CD8-positive, alpha-beta memory T cell (primary cell): Measurements from ENCODE around the gene DUSP14. TPM values are rescaled to one million over a fixed set of nuclear protein-coding genes. Genes with fewer than 3 reads are reported as not detected.

Experiments
- CTCF ChIA-PET: fragments of 350-600 bp; sonication (Branson Sonifier 250); formaldehyde crosslinking; loops from one replicate; lab custom pipeline; 2021; ENCODE audit warnings: antibody characterized with exemption; lab: Charles Lee
- POLR2A ChIA-PET: fragments of 350-600 bp; sonication (Branson Sonifier 250); formaldehyde crosslinking; loops from one replicate; lab custom pipeline; 2021; ENCODE audit warnings: antibody characterized with exemption; lab: Charles Lee
- DNase-seq, 5 donors: peaks; one replicate each; pipeline versions ENCODE4 v3.0.0 to v3.0.0-alpha.2; 2020 to 2022; ENCODE audit warnings: mixed read lengths in 1 of 5
- H3K27ac ChIP-seq: one replicate; pipeline ENCODE4 v1.7.0; 2013; ENCODE audit warnings: low read depth, mild to moderate bottlenecking, low read length, moderate library complexity
- H3K27me3 ChIP-seq: 2 replicates; pipeline ENCODE4 v1.7.0; 2013; ENCODE audit warnings: low read length, mild to moderate bottlenecking; ENCODE audit not compliant: insufficient read depth, poor library complexity, severe bottlenecking
- H3K36me3 ChIP-seq: 2 replicates; pipeline ENCODE4 v1.7.0; 2013; ENCODE audit warnings: mild to moderate bottlenecking, low read length, moderate library complexity; ENCODE audit not compliant: insufficient read depth
- H3K4me1 ChIP-seq: 2 replicates; pipeline ENCODE4 v1.7.0; 2013; ENCODE audit warnings: mild to moderate bottlenecking, low read length, moderate library complexity; ENCODE audit not compliant: insufficient read depth
- H3K4me3 ChIP-seq: 2 replicates; pipeline ENCODE4 v1.7.0; 2013; ENCODE audit warnings: mild to moderate bottlenecking, low read length
- H3K9me3 ChIP-seq: 2 replicates; pipeline ENCODE4 v1.7.0; 2013; ENCODE audit warnings: mild to moderate bottlenecking, low read length
- H3K27ac Mint-ChIP-seq, 8 donors: one replicate each; pipeline ENCODE4 v1.8.0; 2020 to 2021; ENCODE audit warnings: mixed read lengths in 8 of 8, mild to moderate bottlenecking in 6 of 8, inconsistent platforms in 3 of 8, moderate library complexity in 3 of 8
- H3K27me3 Mint-ChIP-seq, 2 donors: one replicate each; pipeline ENCODE4 v1.8.0; 2020 to 2021; ENCODE audit warnings: mixed read lengths in 2 of 2, mild to moderate bottlenecking in 1 of 2, moderate library complexity in 1 of 2
- H3K36me3 Mint-ChIP-seq, 3 donors: one replicate each; pipeline ENCODE4 v1.8.0; 2020 to 2021; ENCODE audit warnings: mixed read lengths in 3 of 3, inconsistent platforms in 1 of 3, mild to moderate bottlenecking in 1 of 3
- H3K4me1 Mint-ChIP-seq, 3 donors: one replicate each; pipeline ENCODE4 v1.8.0; 2020 to 2021; ENCODE audit warnings: mixed read lengths in 3 of 3, inconsistent platforms in 1 of 3, mild to moderate bottlenecking in 1 of 3
- H3K4me3 Mint-ChIP-seq, 7 donors: one replicate each; pipeline ENCODE4 v1.8.0; 2020 to 2021; ENCODE audit warnings: mixed read lengths in 7 of 7, mild to moderate bottlenecking in 6 of 7, moderate library complexity in 4 of 7, inconsistent platforms in 2 of 7
- H3K9me3 Mint-ChIP-seq, 5 donors: one replicate each; pipeline ENCODE4 v1.8.0; 2020 to 2022; ENCODE audit warnings: mixed read lengths in 5 of 5, mild to moderate bottlenecking in 3 of 5, moderate library complexity in 2 of 5, inconsistent platforms in 1 of 5
- polyA plus RNA-seq: library from polyadenylated mRNA; unstranded; fragments of 300-500 nt; fragmentation: Illumina TruSeq; gene quantifications from one replicate; pipeline ENCODE4 v1.2.3, GENCODE V29; 2021
- total RNA-seq, 2 experiments: library from RNA; stranded (reverse); gene quantifications; one replicate each; pipeline ENCODE4 v1.2.3, GENCODE V29; 2021

DUSP14 gene
- total and polyA plus RNA-seq, 3 experiments from 2014 or later: 18.7 to 19.0 (median 18.9) TPM

DNA sequence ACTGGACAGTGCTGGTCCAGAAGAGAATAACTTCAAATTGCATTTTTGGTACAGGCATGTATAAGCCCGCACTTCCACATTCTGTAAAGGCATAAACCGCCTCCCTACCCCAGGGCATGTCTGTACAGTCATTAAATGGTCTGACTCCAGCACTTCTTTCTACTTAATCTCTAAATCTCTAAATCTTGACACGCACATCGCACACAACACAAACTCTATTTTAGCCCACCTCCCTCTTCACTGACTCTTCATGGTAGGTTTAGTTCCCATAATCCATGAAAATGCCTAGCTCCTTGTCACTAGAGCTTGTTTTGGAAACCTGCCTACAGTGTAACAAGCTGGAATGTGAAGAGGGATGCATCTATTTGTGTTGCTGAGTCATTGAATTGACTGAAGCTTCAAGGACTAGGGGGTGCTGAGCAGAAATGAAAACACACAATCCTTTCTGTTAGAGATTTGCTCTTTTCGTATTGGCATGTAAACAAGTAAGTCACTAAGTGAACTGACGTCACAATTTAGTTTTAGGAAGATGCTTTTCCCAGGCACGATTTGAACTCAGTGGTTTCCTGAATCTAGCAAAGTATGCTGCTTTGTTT, 1.6 kb upstream of the DUSP14 start:
- no peaks in the 10 kb centered on the region for H3K36me3 ChIP-seq
- H3K27me3 Mint-ChIP-seq: no peaks in the 10 kb centered on the region
- no peaks in the 10 kb centered on the region for H3K27me3 ChIP-seq
- no peaks in the 10 kb centered on the region for H3K9me3 Mint-ChIP-seq
- H3K4me1 Mint-ChIP-seq: peaks cover 22 to 39% (median 30%) of the 10 kb centered on the region in 3 donors
- peak overlapping the region; percentile 71 for H3K27ac ChIP-seq
- peak overlapping the region; percentile 83 for H3K4me3 ChIP-seq
- peak overlapping the region in 7 of 8 donors; percentile 84 to 95 (median 92) for H3K27ac Mint-ChIP-seq
- peaks cover 0 to 9% (median 0%) of the 10 kb centered on the region in 3 donors for H3K36me3 Mint-ChIP-seq
- peak overlapping the region; percentile 91 to 98 (median 93) for H3K4me3 Mint-ChIP-seq
- no peaks in the 10 kb centered on the region for H3K9me3 ChIP-seq
- peak in 1 of 5 donors; percentile 15 for DNase-seq
- POLR2A ChIA-PET: interaction anchor here (1.5 kb wide), 1 partner anchor 121 kb away, joined by 5 read pairs; the partner anchor contains the start of gene SYNRG
- CTCF ChIA-PET: interaction anchor here (0.7 kb wide), 1 partner anchor 20 kb away, joined by 3 read pairs; no protein-coding TSS in a partner anchor
- peaks cover 17% of the 10 kb centered on the region for H3K4me1 ChIP-seq

DNA sequence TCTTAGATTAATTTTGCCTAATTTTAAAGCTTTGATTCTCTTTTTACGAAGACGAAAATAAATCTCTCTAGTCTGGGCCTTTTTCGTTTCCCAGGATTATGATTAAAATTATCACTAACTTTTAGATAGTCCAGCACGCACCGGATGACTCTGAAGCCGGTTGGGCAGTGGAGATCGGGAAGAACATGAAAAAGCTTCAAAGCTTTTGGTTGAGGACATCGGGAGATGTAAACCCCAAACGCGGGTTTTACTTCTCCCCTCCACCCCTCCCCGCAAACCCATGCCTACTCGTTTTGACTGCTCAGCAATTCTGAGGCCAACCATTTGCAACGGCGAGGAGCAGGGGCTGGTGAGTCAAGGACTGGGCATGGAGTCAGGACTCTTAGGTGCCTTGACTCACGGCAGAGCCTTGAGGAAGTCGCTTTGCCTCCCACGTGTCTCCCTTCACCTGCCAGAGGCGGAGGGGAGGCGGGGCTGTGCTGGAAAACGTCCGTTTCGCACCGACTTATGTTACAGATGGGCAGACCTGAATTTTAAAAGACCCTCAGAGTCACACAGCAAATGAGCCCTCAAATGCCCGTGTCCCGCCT, 989 bp upstream of the DUSP14 start:
- H3K4me3 ChIP-seq: peak overlapping the region; percentile 83
- H3K4me3 Mint-ChIP-seq: peak overlapping the region; percentile 91 to 98 (median 93)
- H3K27ac ChIP-seq: peak overlapping the region; percentile 71
- H3K4me1 Mint-ChIP-seq: peaks cover 22 to 39% (median 30%) of the 10 kb centered on the region in 3 donors
- no peaks in the 10 kb centered on the region for H3K27me3 ChIP-seq
- no peaks in the 10 kb centered on the region for H3K36me3 ChIP-seq
- CTCF ChIA-PET: interaction anchor here (0.7 to 1.0 kb wide), 2 partner anchors 19 to 120 kb away, joined by 3 read pairs; partner anchors contain the start of gene SYNRG
- POLR2A ChIA-PET: interaction anchor here (1.5 kb wide), 1 partner anchor 121 kb away, joined by 5 read pairs; the partner anchor contains the start of gene SYNRG
- H3K9me3 Mint-ChIP-seq: no peaks in the 10 kb centered on the region
- no peaks in the 10 kb centered on the region for H3K27me3 Mint-ChIP-seq
- H3K36me3 Mint-ChIP-seq: peaks cover 0 to 9% (median 0%) of the 10 kb centered on the region in 3 donors
- peak; percentile 39 to 67 (median 46) for DNase-seq
- H3K9me3 ChIP-seq: no peaks in the 10 kb centered on the region
- peaks cover 17% of the 10 kb centered on the region for H3K4me1 ChIP-seq
- H3K27ac Mint-ChIP-seq: peak overlapping the region; percentile 84 to 95 (median 92)

DNA sequence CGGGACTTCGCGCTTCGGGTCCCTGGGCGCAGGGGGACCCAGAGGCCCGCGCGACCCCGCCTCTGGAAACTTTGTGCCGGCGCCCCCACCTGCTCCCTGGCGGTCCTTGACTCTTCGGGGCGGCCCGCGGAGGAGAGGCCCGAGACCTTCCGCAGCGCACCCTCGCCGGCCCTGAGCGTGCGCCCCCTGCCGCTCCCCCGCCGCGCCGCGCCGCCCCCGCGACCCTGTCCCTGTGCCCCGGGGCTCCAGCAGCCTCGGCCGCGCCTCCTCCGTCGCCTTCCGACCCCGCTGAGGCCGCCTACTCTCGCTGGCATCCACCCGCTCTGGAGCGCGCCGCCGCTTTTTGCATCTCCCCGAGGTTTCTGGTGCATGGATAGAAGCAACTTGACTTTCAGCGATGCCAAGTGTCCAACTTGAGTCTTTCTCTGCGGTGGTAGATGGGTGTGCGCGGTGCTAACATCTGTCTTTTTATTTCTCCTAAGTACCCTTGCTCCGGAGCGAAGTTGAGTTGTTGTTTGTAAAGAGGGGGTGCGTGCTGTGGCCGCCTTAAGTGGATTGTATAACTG, 414 bp downstream of the DUSP14 start:
- POLR2A ChIA-PET: interaction anchor here (0.5 to 0.6 kb wide), 2 partner anchors 83 to 119 kb away, joined by 3 to 4 read pairs; partner anchors contain the start of gene SYNRG
- no peaks in the 10 kb centered on the region for H3K9me3 Mint-ChIP-seq
- H3K4me3 Mint-ChIP-seq: peak overlapping the region; percentile 89 to 99 (median 92)
- CTCF ChIA-PET: interaction anchor here (1.0 kb wide), 1 partner anchor 119 kb away, joined by 3 read pairs; the partner anchor contains the start of gene SYNRG
- H3K36me3 Mint-ChIP-seq: peaks cover 0 to 9% (median 0%) of the 10 kb centered on the region in 3 donors
- Histone ChIP-seq H3K36me3 (no peaks in the 10 kb centered on the region), H3K4me3 (peak overlapping the region; percentile 45), H3K4me1 (peaks cover 17% of the 10 kb centered on the region), H3K9me3 (no peaks in the 10 kb centered on the region), H3K27me3 (no peaks in the 10 kb centered on the region), H3K27ac (peak overlapping the region; percentile 45)
- no peaks in the 10 kb centered on the region for H3K27me3 Mint-ChIP-seq
- H3K27ac Mint-ChIP-seq: peak overlapping the region; percentile 26 to 94 (median 80)
- peaks cover 22 to 39% (median 33%) of the 10 kb centered on the region in 3 donors for H3K4me1 Mint-ChIP-seq
- peak; percentile 60 to 83 (median 69) for DNase-seq

DNA sequence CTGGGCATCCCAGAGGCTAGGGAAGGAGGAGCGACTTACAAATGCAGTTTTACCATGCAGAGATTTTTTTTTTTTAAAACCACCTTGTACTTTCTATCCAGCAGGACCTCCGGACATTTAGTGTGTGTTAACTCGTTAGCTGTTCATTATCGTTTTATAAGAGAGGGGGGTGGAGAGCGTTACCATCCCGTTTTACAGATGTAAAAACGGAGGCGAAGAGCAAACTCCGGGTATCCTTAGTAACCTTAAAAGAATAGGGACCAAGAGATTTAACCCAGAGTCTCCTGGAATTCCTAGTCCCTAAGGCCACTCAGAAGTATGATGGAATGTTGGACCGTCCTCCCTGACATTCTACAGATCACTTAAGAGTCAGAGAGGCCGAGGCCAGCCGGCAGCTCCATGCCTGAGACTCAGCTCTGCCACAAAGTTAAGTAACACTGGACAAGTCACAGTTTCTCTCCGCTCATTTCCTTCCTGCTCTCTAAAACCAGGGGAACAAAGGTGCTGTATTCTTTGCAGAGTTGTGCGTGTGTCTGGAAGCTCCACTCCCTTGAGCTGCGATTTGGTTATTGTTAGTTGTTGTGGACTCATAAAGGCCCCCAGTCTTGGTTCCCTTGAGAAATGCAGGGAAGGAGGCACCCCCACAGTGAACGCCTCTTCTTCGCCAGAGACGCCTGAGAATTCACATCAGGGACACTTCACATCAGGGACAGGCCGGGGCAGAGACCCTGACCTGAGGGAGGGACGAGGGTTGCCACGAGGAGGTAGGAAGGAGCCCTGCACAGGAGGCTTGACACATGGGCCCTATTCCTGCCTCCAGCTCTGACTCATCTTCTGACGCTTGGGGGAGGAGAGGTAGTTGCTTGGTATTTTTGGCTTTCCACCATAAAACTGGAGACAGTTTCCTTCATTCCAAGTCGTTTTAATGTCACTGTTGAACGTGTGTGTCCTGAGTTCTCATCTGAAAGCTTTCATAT, 1.2 kb downstream of the DUSP14 start:
- Mint-ChIP-seq H3K27me3 (no peaks in the 10 kb centered on the region), H3K36me3 (peaks cover 0 to 9% (median 0%) of the 10 kb centered on the region in 3 donors), H3K4me3 (peak overlapping the region; percentile 89 to 99 (median 92)), H3K27ac (peak overlapping the region; percentile 65 to 94 (median 80)), H3K4me1 (peaks cover 22 to 39% (median 33%) of the 10 kb centered on the region in 3 donors), H3K9me3 (no peaks in the 10 kb centered on the region)
- Histone ChIP-seq H3K27ac (peak overlapping the region; percentile 45), H3K4me1 (peaks cover 17% of the 10 kb centered on the region), H3K9me3 (no peaks in the 10 kb centered on the region), H3K27me3 (no peaks in the 10 kb centered on the region), H3K36me3 (no peaks in the 10 kb centered on the region), H3K4me3 (peak overlapping the region; percentile 45)
- peak in 1 of 5 donors; percentile 2 for DNase-seq
- CTCF ChIA-PET: no interaction called here
- POLR2A ChIA-PET: no interaction called here

DNA sequence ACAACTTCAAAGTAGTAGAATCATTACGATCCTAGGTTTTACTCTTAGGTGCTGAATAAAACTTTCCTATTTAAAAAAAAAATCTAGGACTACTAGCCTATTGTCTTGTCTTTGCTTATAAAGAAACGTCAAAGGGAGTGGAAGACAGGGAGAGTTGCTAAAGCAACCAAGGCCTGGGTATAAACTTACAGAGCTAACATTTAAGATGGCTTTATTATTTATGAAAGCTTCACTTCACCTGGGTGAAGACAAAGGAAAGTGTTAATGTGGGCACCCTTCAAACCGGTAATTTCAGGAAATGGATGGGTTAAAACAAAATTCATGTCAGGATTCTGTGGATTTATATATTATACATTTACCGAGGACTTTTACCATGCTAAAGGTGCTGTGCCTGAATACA, 2.5 kb downstream of the DUSP14 start:
- Histone ChIP-seq H3K27me3 (no peaks in the 10 kb centered on the region), H3K27ac (no peak overlapping the region), H3K4me1 (peaks cover 17% of the 10 kb centered on the region), H3K36me3 (no peaks in the 10 kb centered on the region), H3K9me3 (no peaks in the 10 kb centered on the region), H3K4me3 (no peak overlapping the region)
- H3K4me3 Mint-ChIP-seq: peak overlapping the region in 2 of 7 donors; percentile 8 to 96
- peaks cover 0 to 9% (median 0%) of the 10 kb centered on the region in 3 donors for H3K36me3 Mint-ChIP-seq
- no peak for DNase-seq
- peak overlapping the region in 1 of 8 donors; percentile 25 for H3K27ac Mint-ChIP-seq
- ChIA-PET POLR2A (no interaction called here), CTCF (no interaction called here)
- H3K4me1 Mint-ChIP-seq: peaks cover 22 to 39% (median 33%) of the 10 kb centered on the region in 3 donors
- H3K27me3 Mint-ChIP-seq: no peaks in the 10 kb centered on the region
- no peaks in the 10 kb centered on the region for H3K9me3 Mint-ChIP-seq

DNA sequence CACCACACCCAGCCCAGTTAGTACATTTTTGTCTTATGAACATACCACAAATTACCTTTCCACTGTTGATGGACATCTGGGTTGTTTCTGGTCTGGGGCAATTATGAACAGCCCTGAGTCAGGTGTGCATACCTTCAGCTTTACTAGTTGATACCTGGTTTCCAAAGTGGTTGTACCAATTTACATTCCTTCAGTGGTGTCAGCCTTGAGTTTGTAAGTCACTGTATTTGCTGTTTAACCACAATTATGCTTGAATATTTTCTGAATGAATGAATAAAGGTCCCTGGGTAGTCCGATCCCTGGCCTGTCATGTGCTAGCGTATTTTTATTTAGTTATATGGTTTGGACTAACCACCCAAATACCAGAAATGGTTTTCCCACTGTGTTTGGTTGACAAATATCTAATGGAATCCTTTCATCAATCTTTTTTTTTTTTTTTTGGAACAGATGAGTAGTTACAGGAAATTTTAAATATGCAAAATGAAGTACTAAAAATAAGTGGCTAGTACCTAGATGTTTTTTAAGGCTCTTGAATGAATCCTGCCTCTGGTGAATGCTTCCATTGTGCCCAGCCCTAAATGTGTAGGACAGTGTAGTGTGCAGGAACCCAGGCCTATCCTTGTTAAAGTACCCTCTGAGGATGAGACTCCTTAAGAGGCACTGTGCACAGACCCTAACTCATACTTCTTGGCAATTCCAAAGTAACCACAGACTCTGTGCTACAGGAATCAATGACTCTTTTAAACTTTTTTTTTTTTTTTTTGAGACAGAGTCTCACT, 3.7 kb downstream of the DUSP14 start:
- peaks cover 0 to 9% (median 0%) of the 10 kb centered on the region in 3 donors for H3K36me3 Mint-ChIP-seq
- Histone ChIP-seq H3K9me3 (no peaks in the 10 kb centered on the region), H3K27me3 (no peaks in the 10 kb centered on the region), H3K4me3 (no peak overlapping the region), H3K27ac (no peak overlapping the region), H3K36me3 (no peaks in the 10 kb centered on the region), H3K4me1 (peaks cover 14% of the 10 kb centered on the region)
- no peaks in the 10 kb centered on the region for H3K9me3 Mint-ChIP-seq
- peak overlapping the region in 3 of 8 donors; percentile 25 to 55 (median 36) for H3K27ac Mint-ChIP-seq
- H3K27me3 Mint-ChIP-seq: no peaks in the 10 kb centered on the region
- H3K4me1 Mint-ChIP-seq: peaks cover 18 to 34% (median 27%) of the 10 kb centered on the region in 3 donors
- peak overlapping the region in 2 of 7 donors; percentile 19 to 33 for H3K4me3 Mint-ChIP-seq
- DNase-seq: no peak
- CTCF ChIA-PET: no interaction called here
- POLR2A ChIA-PET: interaction anchor here (0.7 kb wide), 1 partner anchor 19 kb away, joined by 3 read pairs; no protein-coding TSS in a partner anchor
